ENCODE data around the gene DYRK3.

The DYRK3 gene

DNA sequence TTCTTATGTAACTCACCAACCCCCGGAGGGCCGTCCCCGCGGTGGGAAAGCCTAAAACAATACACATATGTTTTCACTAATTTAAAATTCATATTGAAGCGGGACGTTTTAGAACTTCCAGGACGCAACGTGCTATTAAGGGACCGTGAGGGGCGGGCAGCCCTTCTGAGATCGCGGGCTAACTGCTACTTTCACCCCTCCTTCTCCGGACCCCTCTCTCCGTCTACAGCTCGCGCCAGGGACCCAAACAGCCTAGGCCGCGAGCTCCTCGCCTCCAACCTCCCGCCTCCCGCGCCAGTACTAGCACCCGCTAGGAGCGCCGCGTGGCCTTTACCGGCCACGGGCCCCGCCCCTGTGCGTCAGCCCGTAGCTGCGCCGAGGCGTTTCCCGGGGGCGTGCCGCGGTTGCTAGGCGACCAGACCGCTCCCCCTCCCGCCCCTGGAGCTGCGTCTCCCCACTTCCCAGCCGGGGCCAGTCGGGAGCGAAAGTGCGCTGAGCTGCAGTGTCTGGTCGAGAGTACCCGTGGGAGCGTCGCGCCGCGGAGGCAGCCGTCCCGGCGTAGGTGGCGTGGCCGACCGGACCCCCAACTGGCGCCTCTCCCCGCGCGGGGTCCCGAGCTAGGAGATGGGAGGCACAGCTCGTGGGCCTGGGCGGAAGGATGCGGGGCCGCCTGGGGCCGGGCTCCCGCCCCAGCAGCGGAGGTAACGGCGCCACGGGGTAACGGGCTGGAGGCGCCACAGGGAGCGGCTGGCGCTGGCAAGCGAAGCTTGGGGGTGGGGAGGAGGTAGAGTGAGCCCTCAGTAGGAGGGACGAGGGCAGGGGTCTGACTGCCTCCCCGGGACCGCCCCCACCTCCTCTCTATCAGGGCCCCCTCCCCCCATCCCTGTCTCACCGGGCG, at the start of gene DYRK3:
Gene DYRK3, plus strand, starts transcription at position 457 of the 898 bp plus-strand sequence. Its CDS starts 168 bp downstream, at position 625.
- Histone ChIP-seq H3K27me3 (peaks cover 30% of the 10 kb centered on the region), H3K4me3 (ENCODE audit: low read depth in 1 of 2, low read length in 1 of 2) (peak within 1 kb of the TSS; percentile 70 to 80), H3K9me3 (no peaks in the 10 kb centered on the region), H3K36me3 (no peaks in the 10 kb centered on the region), H3K27ac (no peak within 1 kb of the TSS), H3K4me1 (ENCODE audit: control insufficient read depth in 1 of 2, insufficient read depth in 1 of 2, low read depth in 1 of 2, low read length in 1 of 2) (peaks cover 17 to 20% of the 10 kb centered on the region in 2 experiments)
- TF ChIP-seq, protein P1, sequence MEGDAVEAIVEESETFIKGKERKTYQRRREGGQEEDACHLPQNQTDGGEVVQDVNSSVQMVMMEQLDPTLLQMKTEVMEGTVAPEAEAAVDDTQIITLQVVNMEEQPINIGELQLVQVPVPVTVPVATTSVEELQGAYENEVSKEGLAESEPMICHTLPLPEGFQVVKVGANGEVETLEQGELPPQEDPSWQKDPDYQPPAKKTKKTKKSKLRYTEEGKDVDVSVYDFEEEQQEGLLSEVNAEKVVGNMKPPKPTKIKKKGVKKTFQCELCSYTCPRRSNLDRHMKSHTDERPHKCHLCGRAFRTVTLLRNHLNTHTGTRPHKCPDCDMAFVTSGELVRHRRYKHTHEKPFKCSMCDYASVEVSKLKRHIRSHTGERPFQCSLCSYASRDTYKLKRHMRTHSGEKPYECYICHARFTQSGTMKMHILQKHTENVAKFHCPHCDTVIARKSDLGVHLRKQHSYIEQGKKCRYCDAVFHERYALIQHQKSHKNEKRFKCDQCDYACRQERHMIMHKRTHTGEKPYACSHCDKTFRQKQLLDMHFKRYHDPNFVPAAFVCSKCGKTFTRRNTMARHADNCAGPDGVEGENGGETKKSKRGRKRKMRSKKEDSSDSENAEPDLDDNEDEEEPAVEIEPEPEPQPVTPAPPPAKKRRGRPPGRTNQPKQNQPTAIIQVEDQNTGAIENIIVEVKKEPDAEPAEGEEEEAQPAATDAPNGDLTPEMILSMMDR (IDR thresholded peaks at IDR 0.05), result peak; percentile 42

DNA sequence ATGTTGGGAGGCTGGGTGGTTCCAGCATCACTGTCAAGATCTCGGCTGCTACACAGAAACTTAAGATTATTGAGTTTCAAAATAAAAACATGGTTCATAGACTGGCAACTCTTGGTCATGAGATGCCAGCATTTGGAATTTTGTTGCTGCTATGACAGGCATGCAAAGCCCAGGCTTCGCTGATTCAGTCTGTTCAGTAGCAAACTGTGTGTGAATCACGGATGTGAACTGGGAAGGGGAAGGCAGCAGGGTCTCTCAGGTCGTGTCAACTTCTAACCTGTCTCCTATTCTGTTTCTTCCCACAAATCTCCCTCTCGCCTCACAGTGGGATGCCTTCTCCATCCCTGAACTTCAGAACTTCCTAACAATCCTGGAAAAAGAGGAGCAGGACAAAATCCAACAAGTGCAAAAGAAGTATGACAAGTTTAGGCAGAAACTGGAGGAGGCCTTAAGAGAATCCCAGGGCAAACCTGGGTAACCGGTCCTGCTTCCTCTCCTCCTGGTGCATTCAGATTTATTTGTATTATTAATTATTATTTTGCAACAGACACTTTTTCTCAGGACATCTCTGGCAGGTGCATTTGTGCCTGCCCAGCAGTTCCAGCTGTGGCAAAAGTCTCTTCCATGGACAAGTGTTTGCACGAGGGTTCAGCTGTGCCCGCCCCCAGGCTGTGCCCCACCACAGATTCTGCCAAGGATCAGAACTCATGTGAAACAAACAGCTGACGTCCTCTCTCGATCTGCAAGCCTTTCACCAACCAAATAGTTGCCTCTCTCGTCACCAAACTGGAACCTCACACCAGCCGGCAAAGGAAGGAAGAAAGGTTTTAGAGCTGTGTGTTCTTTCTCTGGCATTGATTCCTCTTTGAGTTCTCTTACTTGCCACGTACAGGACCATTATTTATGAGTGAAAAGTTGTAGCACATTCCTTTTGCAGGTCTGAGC, 48.6 kb upstream of the DYRK3 start:
- Histone ChIP-seq H3K9me3 (no peaks in the 10 kb centered on the region), H3K36me3 (peaks cover 96% of the 10 kb centered on the region), H3K27ac (peak overlapping the region; percentile 24), H3K4me3 (ENCODE audit: low read depth in 1 of 2, low read length in 1 of 2) (no peak overlapping the region), H3K27me3 (no peaks in the 10 kb centered on the region), H3K4me1 (ENCODE audit: control insufficient read depth in 1 of 2, insufficient read depth in 1 of 2, low read depth in 1 of 2, low read length in 1 of 2) (peaks cover 19 to 24% of the 10 kb centered on the region in 2 experiments)
- TF ChIP-seq, protein P1 (IDR thresholded peaks at IDR 0.05), result no peak

DNA sequence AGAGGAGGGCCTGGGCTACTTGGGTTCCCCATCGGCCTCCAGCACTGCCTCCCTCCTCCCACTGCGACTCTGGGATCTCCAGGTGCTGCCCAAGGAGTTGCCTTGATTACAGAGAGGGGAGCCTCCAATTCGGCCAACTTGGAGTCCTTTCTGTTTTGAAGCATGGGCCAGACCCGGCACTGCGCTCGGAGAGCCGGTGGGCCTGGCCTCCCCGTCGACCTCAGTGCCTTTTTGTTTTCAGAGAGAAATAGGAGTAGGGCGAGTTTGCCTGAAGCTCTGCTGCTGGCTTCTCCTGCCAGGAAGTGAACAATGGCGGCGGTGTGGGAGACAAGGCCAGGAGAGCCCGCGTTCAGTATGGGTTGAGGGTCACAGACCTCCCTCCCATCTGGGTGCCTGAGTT, 47.4 kb upstream of the DYRK3 start:
- Histone ChIP-seq H3K27me3 (no peaks in the 10 kb centered on the region), H3K4me3 (ENCODE audit: low read depth in 1 of 2, low read length in 1 of 2) (no peak overlapping the region), H3K4me1 (ENCODE audit: control insufficient read depth in 1 of 2, insufficient read depth in 1 of 2, low read depth in 1 of 2, low read length in 1 of 2) (peaks cover 8 to 13% of the 10 kb centered on the region in 2 experiments), H3K9me3 (no peaks in the 10 kb centered on the region), H3K27ac (peak overlapping the region; percentile 24), H3K36me3 (peaks cover 87% of the 10 kb centered on the region)
- TF ChIP-seq, protein P1 (IDR thresholded peaks at IDR 0.05), result no peak

DNA sequence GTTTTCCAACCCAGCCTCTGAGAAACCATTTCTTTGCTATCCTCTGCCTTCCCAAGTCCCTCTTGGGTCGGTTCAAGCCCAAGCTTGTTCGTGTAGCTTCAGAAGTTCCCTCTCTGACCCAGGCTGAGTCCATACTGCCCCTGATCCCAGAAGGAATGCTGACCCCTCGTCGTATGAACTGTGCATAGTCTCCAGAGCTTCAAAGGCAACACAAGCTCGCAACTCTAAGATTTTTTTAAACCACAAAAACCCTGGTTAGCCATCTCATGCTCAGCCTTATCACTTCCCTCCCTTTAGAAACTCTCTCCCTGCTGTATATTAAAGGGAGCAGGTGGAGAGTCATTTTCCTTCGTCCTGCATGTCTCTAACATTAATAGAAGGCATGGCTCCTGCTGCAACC, 46.8 kb upstream of the DYRK3 start:
- Histone ChIP-seq H3K27me3 (no peaks in the 10 kb centered on the region), H3K27ac (peak overlapping the region; percentile 24), H3K4me3 (ENCODE audit: low read depth in 1 of 2, low read length in 1 of 2) (no peak overlapping the region), H3K36me3 (peaks cover 81% of the 10 kb centered on the region), H3K4me1 (ENCODE audit: control insufficient read depth in 1 of 2, insufficient read depth in 1 of 2, low read depth in 1 of 2, low read length in 1 of 2) (peaks cover 2 to 7% of the 10 kb centered on the region in 2 experiments), H3K9me3 (no peaks in the 10 kb centered on the region)
- TF ChIP-seq, protein P1 (IDR thresholded peaks at IDR 0.05), result no peak

DNA sequence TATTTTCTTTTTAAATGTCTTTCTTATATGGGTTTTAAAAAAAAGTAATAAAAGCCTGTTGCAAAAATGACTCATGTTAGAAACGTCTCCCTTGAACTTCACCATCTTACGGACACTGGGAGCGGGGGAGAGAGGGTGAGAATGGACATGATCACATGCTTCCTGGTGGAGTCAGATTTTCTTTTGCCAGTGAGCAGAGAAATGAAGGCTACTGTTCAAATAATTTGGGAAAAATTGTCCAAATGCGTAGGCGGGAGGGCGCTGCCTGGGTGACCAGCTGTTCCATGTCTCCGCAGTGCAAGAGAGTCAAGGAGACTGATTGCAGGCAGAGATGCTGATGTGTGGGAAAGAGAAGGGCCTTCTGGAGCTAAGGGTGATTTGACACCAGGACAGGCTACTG, 46.1 kb upstream of the DYRK3 start:
- TF ChIP-seq, protein P1 (IDR thresholded peaks at IDR 0.05), result no peak
- no peaks in the 10 kb centered on the region for H3K9me3 ChIP-seq
- H3K36me3 ChIP-seq, result peaks cover 74% of the 10 kb centered on the region
- H3K4me1 ChIP-seq (ENCODE audit: control insufficient read depth in 1 of 2, insufficient read depth in 1 of 2, low read depth in 1 of 2, low read length in 1 of 2), result no peaks in the 10 kb centered on the region
- H3K27ac ChIP-seq, result no peak overlapping the region
- H3K4me3 ChIP-seq (ENCODE audit: low read depth in 1 of 2, low read length in 1 of 2), result no peak overlapping the region
- no peaks in the 10 kb centered on the region for H3K27me3 ChIP-seq
